Duodenal mucosa (tissue), 2 donors: Measurements from ENCODE around the gene RAP1A.

Experiments
- H3K27ac ChIP-seq: one replicate; pipeline ENCODE4 v1.7.0; 2013; ENCODE audit warnings: low read depth, low read length
- H3K27me3 ChIP-seq, 2 donors: one replicate each; pipeline ENCODE4 v1.7.0; 2013; ENCODE audit warnings: low read length in 2 of 2, control low read depth in 1 of 2; ENCODE audit not compliant: insufficient read depth in 2 of 2, control insufficient read depth in 1 of 2
- H3K36me3 ChIP-seq, 2 donors: one replicate each; pipeline ENCODE4 v1.7.0; 2013; ENCODE audit warnings: low read length in 2 of 2, control low read depth in 1 of 2; ENCODE audit not compliant: insufficient read depth in 2 of 2, control insufficient read depth in 1 of 2
- H3K4me1 ChIP-seq, 2 donors: one replicate each; pipeline ENCODE4 v1.7.0; 2013; ENCODE audit warnings: low read length in 2 of 2, control low read depth in 1 of 2; ENCODE audit not compliant: insufficient read depth in 2 of 2, control insufficient read depth in 1 of 2
- H3K4me3 ChIP-seq, 2 donors: one replicate each; pipeline ENCODE4 v1.7.0; 2013; ENCODE audit warnings: low read length in 2 of 2, low read depth in 1 of 2
- H3K9ac ChIP-seq, 2 donors: one replicate each; pipeline ENCODE4 v1.7.0; 2013; ENCODE audit warnings: low read length in 2 of 2, low read depth in 1 of 2
- H3K9me3 ChIP-seq, 2 donors: one replicate each; pipeline ENCODE4 v1.7.0; 2013; ENCODE audit warnings: low read length in 2 of 2, control low read depth in 1 of 2; ENCODE audit not compliant: control insufficient read depth in 1 of 2

RAP1A gene

DNA sequence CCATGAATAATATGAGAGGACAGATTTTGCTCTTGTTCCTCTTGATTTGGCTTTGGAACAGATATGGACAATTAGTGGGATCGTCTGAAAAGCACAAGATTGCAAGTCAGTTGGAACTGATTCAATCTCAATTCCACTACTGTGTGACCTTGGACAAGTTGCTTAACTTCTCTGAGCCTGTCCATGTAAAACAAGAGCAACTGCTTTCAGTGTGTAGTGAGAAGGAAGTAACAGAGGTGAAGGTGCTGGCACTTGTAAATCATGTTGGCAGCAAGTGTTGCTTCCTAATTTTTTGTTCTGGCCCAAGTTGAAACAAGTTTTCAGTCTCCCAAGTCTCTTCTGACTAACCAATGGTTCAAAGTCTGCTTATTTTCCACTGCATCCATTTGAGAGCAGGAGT is 104.3 kb downstream of the RAP1A start:
- Histone ChIP-seq H3K4me3 (no peak overlapping the region), H3K27me3 (no peaks in the 10 kb centered on the region), H3K4me1 (peaks cover 5 to 14% of the 10 kb centered on the region in 2 donors), H3K27ac (no peak overlapping the region), H3K9ac (no peak overlapping the region), H3K9me3 (no peaks in the 10 kb centered on the region), H3K36me3 (no peaks in the 10 kb centered on the region)

DNA sequence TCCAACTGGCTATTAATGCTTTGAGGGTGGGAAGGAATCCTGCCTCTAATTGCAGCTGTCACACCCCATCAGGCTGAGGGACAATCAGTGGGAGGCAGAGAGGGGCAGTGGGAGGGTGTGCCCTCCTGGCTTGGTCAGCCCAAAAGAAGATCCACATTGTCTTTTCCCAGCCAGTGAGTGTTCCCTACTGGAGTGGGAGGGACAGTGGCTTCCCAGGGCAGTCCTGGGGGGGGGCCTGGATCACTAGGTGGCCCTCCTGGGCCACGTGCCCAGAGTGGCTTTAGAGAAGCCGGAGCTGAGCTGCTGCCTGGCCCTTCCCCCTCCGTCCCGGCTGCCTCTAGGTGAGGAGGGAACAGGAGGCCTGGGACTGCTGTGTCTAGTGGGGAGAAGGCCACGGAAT is 105.6 kb downstream of the RAP1A start:
- H3K4me3 ChIP-seq = no peak overlapping the region
- no peak overlapping the region for H3K9ac ChIP-seq
- no peak overlapping the region for H3K27ac ChIP-seq
- peaks cover 5 to 12% of the 10 kb centered on the region in 2 donors for H3K4me1 ChIP-seq
- no peaks in the 10 kb centered on the region for H3K9me3 ChIP-seq
- no peaks in the 10 kb centered on the region for H3K27me3 ChIP-seq
- H3K36me3 ChIP-seq = no peaks in the 10 kb centered on the region

DNA sequence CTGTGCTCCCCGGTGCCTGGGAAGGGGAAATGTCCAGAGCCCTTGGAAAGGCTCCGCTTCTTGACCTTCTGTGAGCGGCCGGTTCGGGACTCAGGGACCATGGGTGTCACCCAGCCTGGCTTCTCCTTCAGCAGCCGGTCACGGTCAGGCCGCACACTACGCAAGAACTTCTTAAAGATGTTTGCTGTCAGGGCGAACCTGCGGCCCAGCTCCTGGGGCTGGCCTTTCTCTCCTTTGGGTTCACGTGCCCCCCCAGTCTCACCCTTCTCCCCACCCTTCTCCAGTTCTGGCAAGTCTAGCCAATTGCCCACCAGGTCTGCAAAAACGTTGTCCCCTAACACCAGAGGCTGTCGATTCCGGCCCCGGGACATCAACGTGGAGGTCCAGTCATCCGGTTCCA is 107.5 kb downstream of the RAP1A start:
- peaks cover 5 to 22% of the 10 kb centered on the region in 2 donors for H3K4me1 ChIP-seq
- no peak overlapping the region for H3K4me3 ChIP-seq
- no peak overlapping the region for H3K27ac ChIP-seq
- H3K9ac ChIP-seq = no peak overlapping the region
- H3K27me3 ChIP-seq = no peaks in the 10 kb centered on the region
- H3K36me3 ChIP-seq = no peaks in the 10 kb centered on the region
- H3K9me3 ChIP-seq = no peaks in the 10 kb centered on the region

- no peak overlapping the region for H3K27ac ChIP-seq
These were observed 109.8 kb downstream of the RAP1A start for GRCh38 chr1:111729271-111729921.

DNA sequence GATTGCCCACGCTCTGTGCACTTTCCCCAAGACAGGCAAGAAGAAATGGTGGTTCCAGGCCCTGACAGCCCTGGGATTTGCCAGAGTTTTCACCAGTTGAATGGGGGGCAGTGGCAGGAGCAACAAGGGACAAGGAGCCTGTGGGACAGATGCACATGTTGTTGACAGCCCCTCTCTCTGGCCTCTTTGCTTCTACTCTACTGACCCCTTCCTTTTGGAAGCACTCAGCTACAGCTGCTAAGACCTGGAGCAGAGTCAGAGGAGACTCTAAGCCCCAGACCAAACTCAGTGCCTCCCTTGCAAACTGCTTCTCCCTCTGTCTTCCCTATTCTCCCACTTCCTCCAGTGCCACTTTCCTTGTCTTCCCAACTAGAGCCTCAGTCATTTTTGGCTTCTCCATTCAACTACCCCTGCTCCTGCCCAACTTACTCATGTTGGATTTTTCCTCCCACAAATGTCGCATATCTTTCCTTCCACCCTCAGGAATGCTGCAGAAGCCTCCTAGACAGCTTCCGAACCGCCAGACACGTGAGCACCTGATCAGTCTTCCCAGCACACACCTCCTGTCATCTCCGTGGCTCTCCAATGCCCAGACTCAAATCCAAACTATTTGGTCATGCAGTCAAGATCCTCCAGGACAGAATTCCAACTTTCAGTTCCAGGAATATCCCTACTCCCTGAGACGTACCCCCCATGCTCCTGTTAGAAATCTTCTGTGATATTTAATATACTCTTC is 110.5 kb downstream of the RAP1A start:
- no peak overlapping the region for H3K4me3 ChIP-seq
- H3K9ac ChIP-seq = no peak overlapping the region
- H3K36me3 ChIP-seq = no peaks in the 10 kb centered on the region
- peaks cover 23 to 26% of the 10 kb centered on the region in 2 donors for H3K4me1 ChIP-seq
- no peaks in the 10 kb centered on the region for H3K9me3 ChIP-seq
- no peak overlapping the region for H3K27ac ChIP-seq
- no peaks in the 10 kb centered on the region for H3K27me3 ChIP-seq

More at GRCh38 chr1:111729271-111729921, 109.8 kb downstream of the RAP1A start:
- Histone ChIP-seq H3K4me1 (peaks cover 18 to 22% of the 10 kb centered on the region in 2 donors), H3K9me3 (no peaks in the 10 kb centered on the region), H3K27me3 (no peaks in the 10 kb centered on the region), H3K4me3 (no peak overlapping the region), H3K9ac (no peak overlapping the region), H3K36me3 (no peaks in the 10 kb centered on the region)

- Histone ChIP-seq H3K9ac (no peak overlapping the region), H3K36me3 (no peaks in the 10 kb centered on the region), H3K4me3 (no peak overlapping the region), H3K4me1 (peaks cover 23 to 26% of the 10 kb centered on the region in 2 donors), H3K9me3 (no peaks in the 10 kb centered on the region), H3K27ac (no peak overlapping the region), H3K27me3 (no peaks in the 10 kb centered on the region)
These were observed 111.1 kb downstream of the RAP1A start for GRCh38 chr1:111730706-111731105.

- Histone ChIP-seq H3K27me3 (no peaks in the 10 kb centered on the region), H3K27ac (no peak overlapping the region), H3K9ac (no peak overlapping the region), H3K4me1 (peaks cover 26 to 33% of the 10 kb centered on the region in 2 donors), H3K36me3 (no peaks in the 10 kb centered on the region), H3K9me3 (no peaks in the 10 kb centered on the region), H3K4me3 (no peak overlapping the region)
These were observed 112.4 kb downstream of the RAP1A start for GRCh38 chr1:111731956-111732355.

GRCh38 chr1:111732718-111733117 is 113.1 kb downstream of the RAP1A start:
- H3K27me3 ChIP-seq = no peaks in the 10 kb centered on the region
- H3K4me1 ChIP-seq = peaks cover 29 to 41% of the 10 kb centered on the region in 2 donors
- H3K4me3 ChIP-seq = no peak overlapping the region
- no peak overlapping the region for H3K27ac ChIP-seq
- no peaks in the 10 kb centered on the region for H3K9me3 ChIP-seq
- H3K9ac ChIP-seq = no peak overlapping the region
- H3K36me3 ChIP-seq = no peaks in the 10 kb centered on the region

DNA sequence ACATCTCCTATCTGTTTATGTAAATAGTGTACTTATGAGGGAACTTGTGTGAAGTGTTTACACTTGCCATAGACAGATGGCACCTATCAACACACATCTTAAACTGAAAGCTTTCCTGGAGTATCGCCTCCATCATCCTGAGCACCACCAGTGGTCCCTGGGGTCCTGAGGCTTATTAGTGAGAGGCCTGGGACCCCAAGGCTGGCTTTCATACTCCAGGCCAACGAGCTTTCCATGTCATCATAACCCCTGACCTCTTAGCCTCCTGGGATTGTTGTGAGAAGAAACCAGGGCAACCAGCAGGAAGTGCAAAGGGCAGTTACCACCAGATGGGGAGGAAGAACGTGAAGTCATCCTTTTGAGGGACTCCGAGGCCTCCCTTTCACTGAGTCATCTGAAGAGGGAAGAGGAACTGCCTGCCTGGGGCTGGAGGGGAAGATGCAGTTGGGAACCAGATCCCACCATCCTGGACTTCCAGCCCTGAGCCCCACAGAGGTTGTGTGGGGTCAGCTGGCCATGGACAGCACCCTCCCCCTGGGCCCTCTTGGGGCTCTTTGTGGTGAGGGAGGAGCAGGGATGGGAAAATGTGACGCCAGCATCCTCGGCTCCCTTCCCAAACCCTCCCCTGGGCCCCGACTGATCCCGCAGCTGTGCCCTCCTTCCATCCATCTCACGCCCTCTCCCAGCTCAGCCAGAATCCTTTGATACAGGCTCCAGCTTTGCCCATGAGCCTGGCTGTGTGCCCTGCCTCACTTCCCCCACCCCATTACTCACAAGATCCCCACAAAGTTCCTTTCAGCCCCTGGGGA is 113.8 kb downstream of the RAP1A start:
- Histone ChIP-seq H3K9me3 (no peaks in the 10 kb centered on the region), H3K27ac (peak overlapping the region; percentile 54), H3K4me3 (no peak overlapping the region), H3K27me3 (peaks cover 0 to 4% of the 10 kb centered on the region in 2 donors), H3K4me1 (peaks cover 36 to 45% of the 10 kb centered on the region in 2 donors), H3K36me3 (no peaks in the 10 kb centered on the region), H3K9ac (no peak overlapping the region)

DNA sequence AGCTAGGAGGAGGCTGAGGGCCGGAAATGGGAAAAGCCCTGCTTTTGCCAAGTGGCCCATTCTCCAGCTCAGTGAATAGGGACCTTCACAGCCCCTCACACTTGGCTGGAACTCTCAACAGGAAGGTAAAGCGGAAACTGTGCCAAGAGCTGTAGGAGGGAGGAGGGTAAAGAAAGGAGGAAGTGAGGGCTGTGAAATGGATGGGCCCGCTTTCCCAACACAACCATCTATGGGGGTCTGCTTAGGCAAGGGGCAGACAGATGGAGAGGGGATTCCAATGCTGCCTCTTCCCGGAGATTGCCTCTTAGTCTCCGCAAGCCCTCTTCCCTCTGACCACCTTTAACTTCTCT is 114.4 kb downstream of the RAP1A start:
- H3K4me1 ChIP-seq = peaks cover 40 to 45% of the 10 kb centered on the region in 2 donors
- no peaks in the 10 kb centered on the region for H3K9me3 ChIP-seq
- H3K27ac ChIP-seq = peak overlapping the region; percentile 54
- peaks cover 0 to 4% of the 10 kb centered on the region in 2 donors for H3K27me3 ChIP-seq
- H3K36me3 ChIP-seq = no peaks in the 10 kb centered on the region
- H3K9ac ChIP-seq = no peak overlapping the region
- H3K4me3 ChIP-seq = no peak overlapping the region
